GM19395 (cell line): ENCODE data around the gene PHACTR3.

Experiments
- ATAC-seq: cut with Tn5 transposase; IDR thresholded peaks from one replicate; pipeline ENCODE4 v1.9.1; 2021; ENCODE audit warnings: mild to moderate bottlenecking, moderate library complexity; ENCODE audit not compliant: unreplicated experiment

PHACTR3 gene

GRCh38 chr20:59745201-59745600 lies 140.9 kb downstream of the PHACTR3 start:
- no peak for ATAC-seq

GRCh38 chr20:59745716-59746115 lies 141.4 kb downstream of the PHACTR3 start:
- ATAC-seq = no peak

- no peak for ATAC-seq
Measured at GRCh38 chr20:59746155-59746554, 141.8 kb downstream of the PHACTR3 start.

- no peak for ATAC-seq
Measured at GRCh38 chr20:59747671-59748515, 143.6 kb downstream of the PHACTR3 start.

GRCh38 chr20:59748619-59749191 lies 144.4 kb downstream of the PHACTR3 start:
- no peak for ATAC-seq

GRCh38 chr20:59749301-59749700 lies 145.0 kb downstream of the PHACTR3 start:
- no peak for ATAC-seq

- no peak for ATAC-seq
Measured at GRCh38 chr20:59750209-59750840, 146.0 kb downstream of the PHACTR3 start.

- no peak for ATAC-seq
Measured at GRCh38 chr20:59751075-59751711, 146.9 kb downstream of the PHACTR3 start.

GRCh38 chr20:59752101-59752586 lies 147.8 kb downstream of the PHACTR3 start:
- ATAC-seq = peak; percentile 81

- ATAC-seq = peak; percentile 57
Measured at GRCh38 chr20:59752704-59753460, 148.5 kb downstream of the PHACTR3 start.

GRCh38 chr20:59753836-59754235 lies 149.5 kb downstream of the PHACTR3 start:
- ATAC-seq = no peak

- ATAC-seq = no peak
Measured at GRCh38 chr20:59754551-59754950, 150.2 kb downstream of the PHACTR3 start.

- ATAC-seq = no peak
Measured at GRCh38 chr20:59756241-59756640, 151.9 kb downstream of the PHACTR3 start.

- no peak for ATAC-seq
Measured at GRCh38 chr20:59764037-59764436, 159.7 kb downstream of the PHACTR3 start.

GRCh38 chr20:59765599-59766177 lies 161.3 kb downstream of the PHACTR3 start:
- ATAC-seq = no peak

- no peak for ATAC-seq
Measured at GRCh38 chr20:59767656-59768055, 163.3 kb downstream of the PHACTR3 start.

- no peak for ATAC-seq
Measured at GRCh38 chr20:59770270-59770669, 165.9 kb downstream of the PHACTR3 start.

- no peak for ATAC-seq
Measured at GRCh38 chr20:59770851-59771250, 166.5 kb downstream of the PHACTR3 start.

- no peak for ATAC-seq
Measured at GRCh38 chr20:59771506-59772372, 167.4 kb downstream of the PHACTR3 start.
